ENCODE results near the gene CATSPER3.

Gene CATSPER3

GRCh38 chr5:134967607-134968006, at the start of gene CATSPER3:
Gene CATSPER3, plus strand, starts transcription at chr5:134967907. Its CDS starts 85 bp downstream, at chr5:134967992.
- no peak for DNase-seq (ENCODE audit: low read depth in 2 of 2, low spot score in 1 of 2)

GRCh38 chr5:134918861-134919260, 48.8 kb upstream of the CATSPER3 start:
- DNase-seq (ENCODE audit: low read depth in 2 of 2, low spot score in 1 of 2), result no peak

GRCh38 chr5:134920848-134921575, 46.7 kb upstream of the CATSPER3 start:
- DNase-seq (ENCODE audit: low read depth in 2 of 2, low spot score in 1 of 2), result no peak

- DNase-seq (ENCODE audit: low read depth in 2 of 2, low spot score in 1 of 2), result no peak
These were observed 35.2 kb upstream of the CATSPER3 start for GRCh38 chr5:134932508-134932907.

GRCh38 chr5:134934202-134934601, 33.5 kb upstream of the CATSPER3 start:
- DNase-seq (ENCODE audit: low read depth in 2 of 2, low spot score in 1 of 2), result no peak

- DNase-seq (ENCODE audit: low read depth in 2 of 2, low spot score in 1 of 2), result no peak
These were observed 31.8 kb upstream of the CATSPER3 start for GRCh38 chr5:134935711-134936602.

- DNase-seq (ENCODE audit: low read depth in 2 of 2, low spot score in 1 of 2), result no peak
These were observed 30.2 kb upstream of the CATSPER3 start for GRCh38 chr5:134937526-134937925.

- no peak for DNase-seq (ENCODE audit: low read depth in 2 of 2, low spot score in 1 of 2)
These were observed 29.7 kb upstream of the CATSPER3 start for GRCh38 chr5:134938030-134938429.

GRCh38 chr5:134939500-134939899, 28.2 kb upstream of the CATSPER3 start:
- no peak for DNase-seq (ENCODE audit: low read depth in 2 of 2, low spot score in 1 of 2)

GRCh38 chr5:134943547-134943946, 24.2 kb upstream of the CATSPER3 start:
- DNase-seq (ENCODE audit: low read depth in 2 of 2, low spot score in 1 of 2), result no peak

- DNase-seq (ENCODE audit: low read depth in 2 of 2, low spot score in 1 of 2), result no peak
These were observed 23.1 kb upstream of the CATSPER3 start for GRCh38 chr5:134944630-134945029.

- DNase-seq (ENCODE audit: low read depth in 2 of 2, low spot score in 1 of 2), result no peak
These were observed 22.7 kb upstream of the CATSPER3 start for GRCh38 chr5:134945041-134945440.

GRCh38 chr5:134948911-134949310, 18.8 kb upstream of the CATSPER3 start:
- DNase-seq (ENCODE audit: low read depth in 2 of 2, low spot score in 1 of 2), result no peak

- no peak for DNase-seq (ENCODE audit: low read depth in 2 of 2, low spot score in 1 of 2)
These were observed 18.4 kb upstream of the CATSPER3 start for GRCh38 chr5:134949316-134949715.

- no peak for DNase-seq (ENCODE audit: low read depth in 2 of 2, low spot score in 1 of 2)
These were observed 9.6 kb upstream of the CATSPER3 start for GRCh38 chr5:134957920-134958608.

GRCh38 chr5:134958755-134959154, 9.0 kb upstream of the CATSPER3 start:
- DNase-seq (ENCODE audit: low read depth in 2 of 2, low spot score in 1 of 2), result no peak

GRCh38 chr5:134963098-134963497, 4.6 kb upstream of the CATSPER3 start:
- DNase-seq (ENCODE audit: low read depth in 2 of 2, low spot score in 1 of 2), result no peak

- no peak for DNase-seq (ENCODE audit: low read depth in 2 of 2, low spot score in 1 of 2)
These were observed 3.1 kb upstream of the CATSPER3 start for GRCh38 chr5:134964359-134965270.

GRCh38 chr5:134965271-134965825, 2.4 kb upstream of the CATSPER3 start:
- DNase-seq (ENCODE audit: low read depth in 2 of 2, low spot score in 1 of 2), result no peak

- DNase-seq (ENCODE audit: low read depth in 2 of 2, low spot score in 1 of 2), result no peak
These were observed 348 bp downstream of the CATSPER3 start for GRCh38 chr5:134968055-134968454.
